ENCODE data around the gene MRPL43.

- TF ChIP-seq POLR2AphosphoS5 (IDR thresholded peaks at IDR 0.05; ENCODE audit: insufficient read depth in 1 of 2, low read depth in 1 of 2) (no peak), POLR2A (IDR thresholded peaks at IDR 0.05) (no peak), CTCF (IDR thresholded peaks at IDR 0.05) (no peak)
These were observed 7.0 kb downstream of the MRPL43 start for GRCh38 chr10:100980311-100980710.

All from vagina (tissue), 2 donors.